ENCODE measurements around the gene TGM3.

DNA sequence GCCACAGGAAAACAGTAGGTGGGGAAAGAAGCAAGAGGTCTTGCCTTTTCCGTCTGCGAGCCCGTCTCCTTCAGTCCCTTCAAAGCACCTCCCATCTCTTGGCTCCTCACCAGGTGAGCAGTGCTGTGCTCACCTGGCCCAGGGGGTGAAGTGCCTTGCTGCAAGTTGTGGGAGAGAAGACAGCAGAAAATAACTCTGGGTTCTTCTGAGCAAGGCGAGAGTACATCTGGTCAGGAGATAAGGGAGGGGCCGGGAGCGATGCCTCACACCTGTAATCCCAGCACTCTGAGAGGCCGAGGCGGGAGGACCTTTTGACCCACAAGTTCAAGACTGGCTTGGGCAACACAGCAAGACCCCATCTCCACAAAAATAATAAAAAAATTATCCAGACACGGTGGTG, 35.6 kb upstream of the TGM3 start:
- TF ChIP-seq, protein P1, sequence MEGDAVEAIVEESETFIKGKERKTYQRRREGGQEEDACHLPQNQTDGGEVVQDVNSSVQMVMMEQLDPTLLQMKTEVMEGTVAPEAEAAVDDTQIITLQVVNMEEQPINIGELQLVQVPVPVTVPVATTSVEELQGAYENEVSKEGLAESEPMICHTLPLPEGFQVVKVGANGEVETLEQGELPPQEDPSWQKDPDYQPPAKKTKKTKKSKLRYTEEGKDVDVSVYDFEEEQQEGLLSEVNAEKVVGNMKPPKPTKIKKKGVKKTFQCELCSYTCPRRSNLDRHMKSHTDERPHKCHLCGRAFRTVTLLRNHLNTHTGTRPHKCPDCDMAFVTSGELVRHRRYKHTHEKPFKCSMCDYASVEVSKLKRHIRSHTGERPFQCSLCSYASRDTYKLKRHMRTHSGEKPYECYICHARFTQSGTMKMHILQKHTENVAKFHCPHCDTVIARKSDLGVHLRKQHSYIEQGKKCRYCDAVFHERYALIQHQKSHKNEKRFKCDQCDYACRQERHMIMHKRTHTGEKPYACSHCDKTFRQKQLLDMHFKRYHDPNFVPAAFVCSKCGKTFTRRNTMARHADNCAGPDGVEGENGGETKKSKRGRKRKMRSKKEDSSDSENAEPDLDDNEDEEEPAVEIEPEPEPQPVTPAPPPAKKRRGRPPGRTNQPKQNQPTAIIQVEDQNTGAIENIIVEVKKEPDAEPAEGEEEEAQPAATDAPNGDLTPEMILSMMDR (conservative IDR thresholded peaks at IDR 0.05), result no peak
- no peak for TF ChIP-seq EZH2 (IDR thresholded peaks at IDR 0.05; ENCODE audit: low read depth)
